ENCODE measurements around the gene DIP2C.

DNA sequence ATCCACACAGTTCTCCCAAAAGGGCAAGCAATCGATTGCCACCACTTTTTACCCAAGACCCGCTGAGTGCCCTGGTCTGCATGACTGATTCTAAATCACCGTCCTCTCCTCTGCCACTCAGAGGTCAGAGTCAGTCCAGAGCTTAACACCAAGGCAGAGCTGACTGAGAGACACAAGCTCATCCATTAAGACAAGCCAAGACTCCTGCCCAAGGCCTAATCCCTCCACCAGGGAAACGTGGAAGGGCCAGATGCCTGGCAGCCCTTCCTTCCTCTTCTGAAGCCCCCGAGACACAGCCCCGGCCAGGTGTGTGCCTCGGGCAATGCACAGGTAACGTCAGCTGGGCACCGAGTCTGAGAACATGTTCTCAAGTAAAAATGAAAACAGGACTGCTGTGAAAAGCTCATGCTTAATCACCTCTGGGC is 51.7 kb downstream of the DIP2C start:
- TF ChIP-seq CTCF (IDR thresholded peaks at IDR 0.05; ENCODE audit: borderline replicate concordance, extremely low read depth, low read length, poor library complexity, severe bottlenecking) (no peak), EZH2 (IDR thresholded peaks at IDR 0.05; ENCODE audit: borderline replicate concordance, low read depth, low read length, severe bottlenecking) (no peak)

All from DND-41 (cell line).